ENCODE results near the gene RAB19.

- TF ChIP-seq CTCF (IDR thresholded peaks at IDR 0.05; ENCODE audit: low read length) (no peak), EZH2phosphoT487 (IDR thresholded peaks at IDR 0.05; ENCODE audit: low read length) (no peak)
These were observed 12.7 kb downstream of the RAB19 start for GRCh38 chr7:140416560-140416959.

Measured in MM.1S (cell line).